IPS-NIHi7 (cell line): Measurements from ENCODE around the gene NTN5.
"Not testable (repeated sequence)": the region's sequence is repeated elsewhere in the genome, so short reads cannot be mapped to it uniquely, and the experiment has no call there.

Experiments used
- DNase-seq: peaks from one replicate; pipeline ENCODE4 v3.0.0; 2012; ENCODE audit warnings: mixed read lengths; ENCODE audit errors: extremely low spot score

Gene NTN5

DNA sequence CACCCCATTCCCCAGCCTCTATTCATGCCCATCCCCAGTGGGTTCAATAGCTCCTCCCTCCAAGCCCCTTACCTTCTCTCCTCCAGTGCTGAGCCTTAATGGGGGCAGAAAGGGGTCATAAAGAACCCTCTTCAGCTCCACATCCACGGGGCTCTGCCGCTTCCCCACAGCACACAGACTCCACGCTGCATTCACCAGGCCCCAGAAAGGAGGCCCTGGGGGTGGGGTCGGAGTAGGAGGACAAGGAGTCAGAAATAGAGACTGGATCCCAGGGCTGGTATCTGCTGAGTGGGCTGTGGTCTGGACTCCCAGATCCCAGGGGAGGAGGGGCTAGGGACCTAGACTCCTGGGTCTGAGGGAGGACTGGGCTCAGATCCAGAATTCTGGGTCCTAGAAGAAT, 28.5 kb downstream of the NTN5 start:
- DNase-seq, result no peak

DNA sequence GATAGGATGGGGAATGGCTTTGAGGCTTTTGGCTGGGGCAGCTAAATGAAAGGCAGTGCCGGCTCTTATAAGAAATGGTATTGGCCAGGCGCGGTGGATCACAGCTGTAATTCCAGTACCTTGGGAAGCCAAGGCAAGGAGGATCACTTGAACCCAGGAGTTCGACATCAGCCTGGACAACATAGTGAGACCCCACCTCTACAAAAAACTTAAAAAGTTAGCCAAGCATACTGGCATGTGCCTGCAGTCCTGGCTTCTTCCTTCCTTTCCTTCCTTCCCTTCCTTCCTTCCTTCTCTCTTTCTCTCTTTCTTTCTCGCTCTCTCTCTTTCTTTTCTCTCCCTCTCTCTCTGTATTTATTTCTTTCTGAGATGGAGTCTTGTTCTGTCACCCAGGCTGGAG, 30.0 kb downstream of the NTN5 start:
- no peak for DNase-seq

DNA sequence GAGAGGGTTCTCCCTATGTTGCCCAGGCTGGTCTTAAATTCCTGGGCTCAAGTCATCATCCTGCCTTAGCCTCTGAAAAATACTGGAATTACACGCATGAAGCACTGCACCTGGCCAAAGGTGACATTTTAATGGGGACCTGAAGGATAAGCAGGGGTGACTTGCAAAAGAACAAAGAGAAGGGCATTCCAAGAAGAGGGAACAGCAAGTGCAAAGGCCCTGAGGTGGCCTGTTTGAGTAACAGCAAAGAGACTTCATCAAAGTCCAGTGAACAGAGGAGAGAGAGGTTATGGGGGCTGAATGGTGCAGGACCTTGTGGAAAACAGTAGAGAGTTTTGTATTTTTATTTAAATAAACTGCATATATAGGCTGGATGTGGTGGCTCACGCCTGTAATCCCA, 31.0 kb downstream of the NTN5 start:
- DNase-seq, result no peak

DNA sequence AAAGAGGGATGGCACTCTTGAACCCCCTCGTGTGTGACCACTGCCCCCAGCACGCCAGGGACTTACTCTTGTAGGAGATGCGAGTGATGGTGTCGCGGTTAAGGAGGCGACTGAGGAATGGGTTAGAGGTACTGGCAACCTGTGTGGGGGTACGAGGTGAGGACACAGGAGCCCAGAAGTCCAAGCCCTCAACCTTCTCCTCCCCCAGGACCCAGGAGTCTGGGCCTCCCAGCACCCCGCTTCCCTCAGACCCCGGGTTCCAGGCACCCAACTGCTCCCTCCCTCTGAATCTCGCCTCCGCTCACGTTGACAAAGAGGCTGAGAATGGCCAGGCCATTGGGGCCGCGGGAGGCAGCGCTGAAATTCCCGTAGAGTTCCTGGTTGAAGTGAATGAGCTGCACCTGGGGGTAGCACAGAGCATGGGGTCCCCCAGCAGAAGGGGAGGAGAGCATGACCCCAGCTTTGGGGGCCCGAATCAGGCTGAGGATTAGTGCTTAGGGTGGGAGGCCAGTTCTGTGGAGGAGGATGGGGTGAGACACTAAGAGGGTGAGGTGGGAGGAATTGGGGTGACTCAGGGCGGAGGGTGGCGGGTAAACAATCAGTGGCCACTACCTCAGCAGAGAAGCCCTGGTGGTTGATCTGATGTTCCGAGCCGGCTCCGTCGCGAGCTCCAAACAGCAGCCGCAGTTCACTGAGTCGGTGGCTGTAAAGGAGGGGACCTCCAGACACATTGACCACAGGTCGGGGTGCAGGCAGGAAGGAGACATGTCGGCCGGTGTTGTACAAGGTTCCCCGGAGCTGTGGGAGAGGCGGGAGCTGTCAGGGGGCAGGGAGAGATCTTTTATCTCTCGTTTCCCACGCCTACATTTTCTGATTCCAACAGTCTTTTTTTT, 33.1 kb downstream of the NTN5 start:
- DNase-seq, result no peak

DNA sequence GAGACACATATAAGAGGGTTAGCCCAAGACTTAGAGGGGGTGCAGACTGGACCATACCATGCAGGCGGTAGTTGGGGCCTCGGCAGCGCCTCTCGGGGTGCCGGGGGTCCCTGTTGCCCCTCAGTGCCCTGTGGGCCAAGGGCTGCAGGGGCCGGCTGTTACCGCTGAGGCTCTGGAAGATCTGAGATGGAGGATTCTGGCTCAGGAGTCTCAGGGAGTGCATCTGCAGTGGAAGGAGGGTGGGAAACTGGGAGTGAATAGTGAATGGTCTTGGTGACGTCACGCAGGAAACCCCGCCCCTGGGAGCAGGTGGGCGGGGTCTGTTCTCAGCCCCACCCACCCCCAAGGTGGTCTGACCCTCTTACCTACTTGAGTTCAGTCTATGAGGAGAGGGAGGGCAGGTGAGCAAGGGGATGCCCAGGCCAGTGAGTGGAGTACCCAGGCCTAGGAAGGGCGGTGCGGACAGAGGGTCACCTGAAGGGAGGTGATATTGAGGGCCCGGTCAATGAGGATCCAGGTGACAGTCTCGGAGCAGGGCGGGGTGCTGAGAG, 33.9 kb downstream of the NTN5 start:
- peak; percentile 54 for DNase-seq

DNA sequence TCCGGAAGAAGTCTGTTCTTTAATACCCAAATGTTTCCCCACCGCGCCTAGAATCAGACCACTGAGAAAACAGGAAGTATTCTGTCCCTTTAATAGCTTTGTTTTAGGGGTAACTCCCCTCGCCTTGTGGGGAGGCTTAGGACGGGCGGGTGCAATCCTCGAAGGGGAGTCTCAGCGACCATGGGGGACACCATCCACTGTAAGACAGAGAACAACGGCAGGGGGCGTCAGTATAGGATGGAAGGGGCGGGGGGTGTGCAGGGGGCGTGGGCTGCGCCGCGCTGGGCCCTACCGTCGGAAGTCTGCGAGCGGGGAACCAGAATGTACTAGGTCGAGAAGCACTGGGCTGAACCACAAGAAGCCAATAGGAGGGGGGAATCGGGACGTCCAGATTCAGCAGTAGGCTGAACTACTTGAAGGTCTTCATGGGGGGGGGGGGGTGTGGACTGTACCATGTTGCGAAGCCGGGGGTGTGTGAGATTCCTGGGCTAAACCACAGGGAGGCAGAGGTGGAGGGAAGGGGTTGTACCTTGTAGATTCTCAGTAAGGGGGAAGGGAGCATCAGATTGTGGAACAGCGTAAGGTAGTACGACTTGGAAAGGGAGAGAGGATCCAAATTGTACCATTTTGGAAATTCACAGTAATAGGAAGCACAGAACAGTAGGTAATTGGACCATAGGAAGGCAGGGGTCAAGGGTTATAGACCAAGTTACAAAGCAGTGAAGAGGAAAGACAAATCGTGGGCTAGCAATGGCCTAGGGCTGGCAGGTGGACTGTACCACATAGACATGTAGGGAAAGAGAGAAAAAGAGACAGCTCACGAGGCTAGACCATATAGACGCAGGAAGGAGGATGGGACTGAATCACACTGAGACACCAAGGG, 34.6 kb downstream of the NTN5 start:
- peak; percentile 69 for DNase-seq

DNA sequence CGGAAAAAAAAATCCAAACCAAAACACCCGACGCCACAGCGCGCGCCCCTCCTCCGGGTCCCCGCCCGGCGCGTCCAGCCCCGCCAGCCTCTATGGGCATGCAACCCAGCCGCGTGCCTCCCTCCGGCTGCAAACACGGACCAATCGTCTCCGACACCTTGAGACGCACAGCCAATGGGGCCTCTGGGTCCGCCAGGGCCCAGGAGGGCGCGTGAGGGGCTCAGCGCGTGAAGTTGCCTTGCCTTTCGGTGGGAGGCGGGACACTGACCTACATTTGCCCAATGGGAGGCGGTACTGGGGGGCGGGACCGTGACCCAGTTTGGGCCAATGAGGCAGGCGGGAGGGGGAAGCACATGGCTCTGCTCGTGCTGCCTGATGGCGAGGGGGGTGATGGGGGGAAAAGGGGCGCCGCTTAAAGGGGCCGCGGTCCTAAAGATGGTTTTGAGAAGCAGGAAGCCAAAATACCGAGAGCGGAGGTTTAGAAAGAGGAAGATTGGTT, 35.3 kb downstream of the NTN5 start:
- peak; percentile 89 for DNase-seq

DNA sequence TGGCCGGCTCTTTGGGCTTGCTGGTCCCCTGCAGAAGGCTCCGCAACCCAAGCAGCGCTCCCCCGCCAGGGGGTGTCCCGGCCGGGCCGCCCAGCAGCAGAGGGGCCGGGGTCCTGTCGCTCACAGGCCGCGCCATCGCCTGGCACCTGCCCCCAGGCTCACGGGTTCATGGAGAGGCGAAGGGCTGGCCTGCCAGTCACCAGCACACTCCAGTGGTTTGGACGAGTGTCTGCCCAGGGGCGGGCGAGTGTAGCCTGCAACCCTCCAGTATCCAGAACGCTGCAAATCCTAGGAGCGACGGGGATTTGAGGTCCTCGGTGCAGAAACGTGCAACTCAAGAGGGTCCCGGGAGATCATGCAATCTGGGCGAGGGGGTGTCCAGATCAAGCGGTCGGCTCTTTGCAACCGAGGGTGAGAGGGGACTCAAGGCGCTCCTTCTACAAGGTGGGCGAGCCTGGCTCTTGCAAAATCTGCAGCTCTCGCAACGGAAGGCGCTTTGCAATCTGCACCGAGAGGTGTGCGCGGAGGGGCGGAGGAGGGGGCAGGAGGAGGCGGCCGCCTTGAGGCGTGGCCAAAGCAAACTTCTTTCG, 35.9 kb downstream of the NTN5 start, which contains the start of gene DBP:
TSS of gene DBP (minus strand) at position 521 of the 590 bp plus-strand sequence. CDS start at position 136, 385 bp downstream.
- DNase-seq, result no peak

DNA sequence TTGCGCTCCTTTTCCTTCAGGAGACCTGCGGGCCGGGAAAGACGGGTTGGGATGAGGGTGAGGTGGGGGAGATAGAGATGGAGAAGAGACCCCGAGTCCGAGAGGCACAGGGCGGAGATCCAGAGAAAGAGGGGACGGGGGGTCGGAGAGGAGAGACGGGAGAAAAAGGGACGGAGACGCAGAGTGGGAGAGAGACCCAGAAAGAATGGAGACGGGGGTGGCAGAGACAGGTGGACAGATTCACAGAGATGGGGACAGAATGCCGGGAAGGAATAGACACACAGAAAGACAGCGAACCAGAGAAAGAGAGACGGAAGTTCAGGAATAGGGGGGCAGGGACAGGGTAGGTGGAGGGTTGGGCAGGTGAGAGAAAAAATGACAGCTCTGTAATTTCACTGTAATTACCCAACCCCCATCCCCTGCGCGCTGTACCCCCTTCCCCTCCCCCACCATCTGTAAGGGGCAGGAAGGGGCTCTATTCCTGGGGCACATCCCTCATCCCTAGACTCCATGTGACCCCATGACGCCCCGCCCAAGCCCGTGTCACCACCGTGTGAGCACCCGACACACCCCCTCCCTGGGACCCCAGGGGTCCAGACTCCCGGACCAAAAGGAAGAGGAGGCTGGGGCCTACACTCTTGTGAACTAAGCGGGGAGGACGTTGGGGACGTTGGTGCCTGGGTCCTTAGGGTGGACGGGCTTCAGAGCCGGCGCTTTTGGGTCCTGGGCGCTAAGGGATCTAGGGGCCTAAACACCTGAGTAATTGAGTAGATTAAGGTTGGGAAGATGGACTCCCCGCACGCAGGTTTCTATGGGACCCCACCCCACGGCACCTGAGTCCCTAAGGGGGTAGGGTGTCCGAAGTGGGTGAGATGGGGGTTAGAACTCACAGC, 36.6 kb downstream of the NTN5 start:
- no peak for DNase-seq

DNA sequence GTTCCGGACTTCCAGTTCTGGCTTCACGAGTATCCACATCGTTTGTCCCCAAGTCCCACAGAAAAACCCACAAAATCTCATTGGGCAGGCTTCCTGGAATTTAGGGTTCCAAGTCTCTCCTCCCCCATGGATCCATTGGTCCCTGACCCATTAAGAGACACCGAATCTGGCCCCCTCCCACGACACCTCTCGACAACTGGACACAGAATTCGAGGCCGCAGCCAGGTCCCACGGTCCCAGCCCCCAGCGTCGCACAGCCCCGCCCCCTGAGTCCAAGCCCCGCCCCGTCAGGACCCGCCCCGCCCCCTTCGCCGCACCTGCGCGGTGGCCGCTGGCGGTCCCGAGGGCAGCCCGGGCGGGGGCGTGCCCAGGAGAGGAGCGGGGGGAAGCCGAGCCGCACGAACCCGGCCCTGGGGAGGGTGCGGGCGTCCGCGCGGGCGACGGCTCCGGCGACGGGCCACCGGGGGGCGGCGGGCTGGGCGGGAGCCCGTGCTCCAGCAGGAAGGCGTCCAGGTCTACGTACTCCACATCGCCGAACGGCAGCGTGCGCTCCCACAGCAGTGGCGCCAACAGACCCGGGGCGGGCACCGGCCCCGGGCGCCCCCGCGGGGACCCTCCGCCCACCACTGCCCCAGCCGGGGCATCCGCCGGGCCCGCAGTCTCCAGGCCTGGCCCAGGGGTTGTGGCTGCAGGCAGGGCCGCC, 37.4 kb downstream of the NTN5 start:
- DNase-seq, result peak; percentile 59

DNA sequence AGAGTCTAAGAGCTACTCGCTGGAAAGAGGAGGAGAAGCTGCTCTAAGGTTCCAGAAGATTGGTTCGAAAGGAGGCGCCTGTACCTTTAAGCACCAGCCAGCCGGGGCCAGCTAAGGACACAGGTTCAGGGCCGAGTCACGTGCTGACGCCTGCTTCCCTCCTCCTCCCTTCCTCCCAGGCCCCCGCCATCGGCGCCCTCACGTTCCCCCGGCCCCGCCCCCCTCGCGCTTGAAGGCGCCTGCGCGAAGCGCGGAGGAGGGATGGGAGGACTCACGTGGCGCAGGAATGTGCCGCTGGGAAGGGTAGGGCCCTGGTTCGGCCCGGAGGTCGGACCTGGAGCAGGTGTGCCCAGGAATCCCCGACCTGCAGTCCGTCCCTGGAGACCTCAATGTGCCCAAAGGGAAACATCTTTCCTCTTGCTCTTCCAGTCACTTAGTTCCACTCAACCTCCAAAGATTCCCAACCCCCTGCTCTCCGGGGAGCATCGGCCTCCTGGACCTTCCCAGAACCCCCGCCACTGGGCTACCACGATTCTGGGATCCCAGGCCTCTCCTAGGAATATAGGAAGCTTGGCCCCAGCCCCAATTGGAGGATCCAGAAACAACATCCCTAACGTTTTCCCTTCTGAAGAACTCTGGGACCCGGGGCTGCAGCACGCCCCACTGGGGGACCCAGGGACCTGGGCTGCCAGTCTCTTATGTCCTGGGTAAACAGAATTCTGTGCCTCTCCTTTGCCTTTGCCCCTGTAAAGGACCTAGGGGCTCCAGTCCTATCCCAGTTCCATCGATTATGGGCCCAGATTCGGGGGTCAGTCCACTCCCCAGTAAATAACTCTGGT, 38.2 kb downstream of the NTN5 start:
- peak; percentile 79 for DNase-seq

DNA sequence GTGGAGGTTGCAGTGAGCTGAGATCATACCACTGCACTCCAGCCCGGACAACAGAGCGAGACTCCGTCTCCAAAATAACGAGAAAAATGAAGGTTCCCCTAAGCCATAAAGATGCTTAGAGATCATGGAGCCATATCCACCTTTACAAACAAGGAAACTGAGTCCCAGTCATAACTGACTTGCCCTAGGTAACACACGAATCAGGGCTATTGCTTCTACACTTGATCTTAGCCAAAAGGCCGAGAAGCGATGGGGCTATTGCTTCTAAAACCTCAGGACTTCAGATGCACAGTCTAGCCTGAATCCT, 38.8 kb downstream of the NTN5 start:
- DNase-seq, result no peak

DNA sequence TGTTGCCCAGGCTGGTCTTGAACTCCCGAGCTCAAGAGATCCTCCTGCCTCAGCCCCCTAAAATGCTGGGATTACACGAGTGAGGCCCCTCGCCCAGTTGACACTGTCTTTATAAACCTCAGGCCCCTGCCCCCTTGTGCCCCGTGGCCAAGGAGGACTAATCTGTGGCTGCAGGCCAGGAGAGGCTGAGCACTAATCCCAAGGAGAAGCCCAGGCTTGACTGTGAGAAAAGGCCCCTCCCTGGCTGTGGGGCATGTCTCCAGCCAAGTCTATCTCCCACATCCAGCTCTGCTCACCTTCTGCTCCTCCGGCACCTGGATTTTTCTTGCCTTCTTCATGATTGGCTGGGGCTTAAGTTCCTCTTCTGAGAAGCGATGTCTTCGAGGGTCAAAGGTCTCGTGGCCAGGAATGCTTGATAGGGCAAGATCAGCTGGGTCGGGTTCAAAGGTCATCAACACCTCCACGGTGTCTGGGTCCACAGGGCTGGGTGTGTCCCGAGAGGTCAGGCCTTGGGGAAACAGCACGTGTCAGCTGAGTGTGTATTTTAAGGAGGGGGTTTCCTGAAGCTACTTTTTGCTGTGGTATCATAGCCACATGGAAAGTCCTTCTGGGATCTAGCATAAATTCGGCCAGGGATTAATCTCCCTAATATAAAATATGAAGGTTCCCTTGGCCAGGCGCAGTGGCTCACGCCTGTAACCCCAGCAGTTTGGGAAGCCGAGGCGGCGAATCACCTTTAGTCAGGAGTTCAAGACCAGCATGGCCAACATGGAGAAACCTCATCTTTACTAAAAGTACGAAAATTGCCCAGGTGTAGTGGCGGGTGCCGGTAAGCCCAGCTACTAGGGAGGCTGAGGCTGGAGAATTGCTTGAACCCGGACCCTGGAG, 39.4 kb downstream of the NTN5 start:
- no peak for DNase-seq

DNA sequence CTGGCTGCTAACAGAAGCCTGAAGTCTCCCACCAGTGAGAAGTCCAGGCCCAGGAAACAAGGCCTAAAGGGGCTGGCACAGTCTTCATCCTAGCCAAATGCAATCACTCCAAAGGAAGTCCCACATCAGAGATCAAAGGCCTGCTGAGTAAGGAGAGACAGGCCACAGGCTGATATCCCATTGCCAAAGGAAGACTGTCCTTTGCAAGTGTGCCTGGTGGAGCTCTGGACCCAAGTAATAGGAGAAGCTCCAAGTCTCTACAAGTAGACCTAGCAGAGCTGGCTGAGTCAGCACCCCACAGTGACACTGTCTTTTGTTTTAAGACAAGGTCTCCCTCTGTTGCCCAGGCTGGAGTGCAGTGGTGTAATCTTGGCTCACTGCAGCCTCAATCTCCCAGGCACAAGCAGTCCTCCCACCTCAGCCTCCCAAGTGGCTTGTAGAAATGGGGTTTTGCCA, 40.1 kb downstream of the NTN5 start:
- DNase-seq, result no peak

DNA sequence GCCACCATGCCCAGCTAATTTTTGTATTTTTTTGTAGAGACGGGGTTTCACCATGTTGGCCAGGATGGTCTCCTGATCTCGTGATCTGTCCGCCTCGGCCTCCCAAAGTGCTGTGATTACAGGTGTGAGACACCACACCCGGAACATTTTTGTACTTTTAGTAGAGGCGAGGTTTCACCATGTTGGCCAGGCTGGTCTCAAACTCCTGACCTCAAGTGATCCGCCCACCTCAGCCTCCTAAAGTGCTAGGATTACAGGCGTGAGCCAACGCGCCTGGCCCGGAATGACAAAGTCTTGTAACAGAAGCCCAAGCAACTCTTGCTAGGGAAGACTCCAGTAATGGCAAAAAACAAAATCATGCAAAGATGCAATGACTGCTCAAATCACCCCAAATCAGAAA, 40.5 kb downstream of the NTN5 start:
- DNase-seq, result not testable (repeated sequence)

DNA sequence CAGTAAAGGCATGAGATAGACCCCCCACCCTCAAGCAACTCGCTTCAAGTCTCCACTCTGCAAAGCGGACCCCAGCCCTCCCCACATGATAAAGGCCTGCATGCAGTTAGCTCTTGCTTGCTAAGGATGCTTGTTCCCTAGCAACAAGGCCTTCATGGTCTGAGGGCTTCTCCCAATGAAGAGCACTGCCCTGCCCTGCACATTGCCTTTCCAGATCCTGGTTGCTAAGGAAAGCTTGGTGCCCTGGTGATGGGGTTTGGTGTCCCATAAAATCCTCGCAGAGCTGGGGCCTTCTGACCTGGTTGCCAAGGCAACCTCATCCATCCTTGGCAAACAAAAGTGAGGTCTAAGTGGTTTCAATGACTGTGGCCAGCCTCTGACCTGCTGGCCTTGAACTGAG, 41.6 kb downstream of the NTN5 start:
- DNase-seq, result no peak

DNA sequence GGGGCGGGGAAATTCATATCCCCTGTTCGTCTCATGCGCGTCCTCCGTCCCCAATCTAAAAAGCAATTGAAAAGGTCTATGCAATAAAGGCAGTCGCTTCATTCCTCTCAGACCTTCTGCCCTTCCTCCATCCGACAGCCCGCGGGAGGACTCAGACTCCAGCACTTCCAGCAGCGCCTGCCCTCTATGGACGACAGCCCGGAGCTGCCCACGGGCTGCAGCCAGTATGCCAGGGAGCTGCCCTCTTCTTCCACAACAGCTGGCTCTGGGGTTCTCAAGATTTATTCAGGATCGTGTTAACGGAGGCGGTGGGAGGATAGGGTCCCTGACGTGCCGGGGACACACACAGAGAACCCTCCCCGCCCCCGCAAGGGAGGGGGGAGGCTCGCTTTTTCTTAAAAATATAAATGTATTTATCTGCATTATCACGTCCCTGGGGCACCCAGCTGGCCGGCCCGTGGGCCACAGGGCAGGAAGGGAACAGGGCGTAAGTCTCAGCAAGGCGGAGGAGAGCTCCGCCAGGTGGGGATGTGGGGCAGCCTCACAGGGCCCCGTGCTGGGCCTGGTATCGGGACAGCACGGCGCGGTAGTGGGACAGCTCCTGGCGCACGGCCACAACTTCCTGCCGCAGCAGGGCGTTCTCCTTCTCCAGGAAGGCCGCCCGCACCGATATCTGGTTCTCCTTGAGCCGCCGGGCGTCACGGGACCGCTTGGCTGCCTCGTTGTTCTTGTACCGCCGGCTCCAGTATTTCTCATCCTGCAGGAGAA, 42.3 kb downstream of the NTN5 start:
- DNase-seq, result peak; percentile 53
